GM12878 (cell line): ENCODE results near the gene UMAD1. TPM values are rescaled to one million over a fixed set of nuclear protein-coding genes. Genes with fewer than 3 reads are reported as not detected.

ENCODE experiments used
- ATF7 ChIP-seq: fragments of 450-650 bp; IDR thresholded peaks from 2 replicates; pipeline ENCODE4 v1.6.1; 2016; ENCODE audit warnings: low read depth, mild to moderate bottlenecking
- CHD4 ChIP-seq: fragments of 200-600 bp; sonication (generic); IDR thresholded peaks from 2 replicates; pipeline ENCODE4 v1.6.1; 2016; ENCODE audit warnings: mild to moderate bottlenecking
- EP300 ChIP-seq, 2 experiments: fragments of 150-350 bp in 1 of 2; IDR thresholded peaks; 2 replicates each; pipeline ENCODE4 v1.6.1; 2011 to 2012; ENCODE audit warnings: low read depth in 2 of 2, low read length in 2 of 2, borderline replicate concordance in 1 of 2, improper control_type of control experiment in 1 of 2, inconsistent platforms in 1 of 2; ENCODE audit not compliant: control insufficient read depth in 1 of 2
- GATAD2B ChIP-seq: fragments of 450-650 bp; conservative IDR thresholded peaks from 2 replicates; pipeline ENCODE4 v1.6.1; 2017; ENCODE audit warnings: low read depth, mild to moderate bottlenecking, moderate library complexity
- IKZF1 ChIP-seq: fragments of 450-650 bp; conservative IDR thresholded peaks from 2 replicates; pipeline ENCODE4 v1.6.1; 2017; ENCODE audit warnings: antibody characterized with exemption, mild to moderate bottlenecking
- MXI1 ChIP-seq: fragments of 150-350 bp; IDR thresholded peaks from 2 replicates; pipeline ENCODE4 v1.6.1; 2011; ENCODE audit warnings: low read depth, mild to moderate bottlenecking, inconsistent platforms, low read length, improper control_type of control experiment
- NFYA ChIP-seq: IDR thresholded peaks from 2 replicates; pipeline ENCODE4 v1.6.1; 2011; ENCODE audit warnings: low read depth, mild to moderate bottlenecking, low read length, improper control_type of control experiment, borderline replicate concordance
- PAX5 ChIP-seq: IDR thresholded peaks from 2 replicates; pipeline ENCODE4 v1.6.1; 2011; ENCODE audit warnings: low read depth, low read length, borderline replicate concordance
- RAD21 ChIP-seq: IDR thresholded peaks from 2 replicates; pipeline ENCODE4 v1.6.1; 2011; ENCODE audit warnings: mild to moderate bottlenecking, low read depth, low read length, moderate library complexity; ENCODE audit not compliant: insufficient read depth
- RAD51 ChIP-seq: fragments of 450-650 bp; IDR thresholded peaks from 2 replicates; pipeline ENCODE4 v1.6.1; 2016; ENCODE audit warnings: moderate library complexity, mild to moderate bottlenecking, inconsistent platforms
- RELA ChIP-seq: fragments of 450-650 bp; IDR thresholded peaks from 2 replicates; pipeline ENCODE4 v1.8.0; 2014; ENCODE audit warnings: borderline replicate concordance; ENCODE audit not compliant: partially characterized antibody
- TCF3 ChIP-seq: IDR thresholded peaks from 2 replicates; pipeline ENCODE4 v1.6.1; 2012; ENCODE audit warnings: low read depth, mild to moderate bottlenecking, low read length, borderline replicate concordance; ENCODE audit not compliant: insufficient read depth
- ZNF274 ChIP-seq: IDR thresholded peaks from one replicate; pipeline ENCODE4 v1.8.0; 2011; ENCODE audit not compliant: insufficient read length, insufficient read depth
- polyA plus RNA-seq, 11 experiments: library from polyadenylated mRNA; depleted of rRNA in 4 of 11; unstranded in 6 of 11; stranded (reverse) in 5 of 11; fragments of >200 nt; fragmentation: Nextera tagmentation in 4 of 11; fragmentation: Illumina TruSeq in 1 of 11; extraction: Ambion mirVana in 4 of 11; extraction: Trizol in 1 of 11; gene quantifications; 1 replicate in 1 of 11; 2 replicates in 10 of 11; pipeline versions ENCODE4 v1.2.1 to v1.2.3, GENCODE V29; 2011 to 2016; ENCODE audit warnings: inconsistent platforms in 2 of 11, missing spikeins in 2 of 11, low read depth in 1 of 11
- total RNA-seq, 4 experiments: library from RNA; depleted of rRNA in 3 of 4; stranded (reverse); fragments of >200 nt in 3 of 4; fragmentation: Illumina TruSeq in 1 of 4; extraction: Trizol in 1 of 4; gene quantifications; 2 replicates each; pipeline versions ENCODE4 v1.2.1 to v1.2.3, GENCODE V29; 2013 to 2021
- TF ChIP-seq, protein P1 (sequence below): IDR thresholded peaks from 2 replicates; pipeline ENCODE4 v1.6.1; 2011; ENCODE audit warnings: borderline replicate concordance, low read depth, mild to moderate bottlenecking, moderate library complexity, low read length; ENCODE audit not compliant: insufficient read depth, poor library complexity, severe bottlenecking
- TF ChIP-seq, protein P2 (sequence below): fragments of 450-650 bp; IDR thresholded peaks from 2 replicates; pipeline ENCODE4 v1.6.1; 2017; ENCODE audit warnings: low read depth, mild to moderate bottlenecking, moderate library complexity
- TF ChIP-seq, protein P3 (sequence below): IDR thresholded peaks from 2 replicates; pipeline ENCODE4 v1.6.1; 2012; ENCODE audit warnings: low read depth, low read length, improper control_type of control experiment
- TF ChIP-seq, protein P4 (sequence below): fragments of 450-650 bp; IDR thresholded peaks from 2 replicates; pipeline ENCODE4 v1.6.1; 2017; ENCODE audit warnings: mild to moderate bottlenecking, low read depth, inconsistent platforms; ENCODE audit not compliant: poor library complexity, severe bottlenecking
- TF ChIP-seq, protein P5 (sequence below): fragments of 450-650 bp; IDR thresholded peaks from 2 replicates; pipeline ENCODE4 v1.6.1; 2017; ENCODE audit warnings: mild to moderate bottlenecking, moderate library complexity
- TF ChIP-seq, protein P6 (sequence below): IDR thresholded peaks from 2 replicates; pipeline ENCODE4 v1.6.1; 2012; ENCODE audit warnings: low read depth, low read length, improper control_type of control experiment

Gene UMAD1
- total and polyA plus RNA-seq, 10 of the 15 experiments (the other 5 are each of a cell fraction or from before 2014, with no cell fraction given) = 6.0 to 28.6 (median 9.3) TPM

DNA sequence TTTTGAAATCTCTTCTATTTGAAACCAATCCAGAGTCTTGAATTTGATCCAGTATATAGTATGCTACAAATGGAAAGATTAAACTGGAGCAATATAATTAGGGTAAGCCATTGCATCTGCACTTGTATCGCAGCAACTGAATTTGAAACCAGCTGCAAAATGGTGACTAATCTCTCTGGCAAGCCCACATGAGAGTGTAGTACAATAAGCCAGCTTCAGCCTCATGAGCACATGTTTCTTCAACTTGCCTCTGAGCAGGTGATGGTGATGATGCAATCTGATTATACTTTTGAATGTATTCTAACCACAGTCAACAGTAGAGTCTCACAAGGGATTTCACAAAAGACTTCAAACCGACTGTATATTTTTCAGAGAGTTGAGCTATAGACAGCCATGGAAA, 78.7 kb downstream of the UMAD1 start (continued):
- TF ChIP-seq, protein P1, sequence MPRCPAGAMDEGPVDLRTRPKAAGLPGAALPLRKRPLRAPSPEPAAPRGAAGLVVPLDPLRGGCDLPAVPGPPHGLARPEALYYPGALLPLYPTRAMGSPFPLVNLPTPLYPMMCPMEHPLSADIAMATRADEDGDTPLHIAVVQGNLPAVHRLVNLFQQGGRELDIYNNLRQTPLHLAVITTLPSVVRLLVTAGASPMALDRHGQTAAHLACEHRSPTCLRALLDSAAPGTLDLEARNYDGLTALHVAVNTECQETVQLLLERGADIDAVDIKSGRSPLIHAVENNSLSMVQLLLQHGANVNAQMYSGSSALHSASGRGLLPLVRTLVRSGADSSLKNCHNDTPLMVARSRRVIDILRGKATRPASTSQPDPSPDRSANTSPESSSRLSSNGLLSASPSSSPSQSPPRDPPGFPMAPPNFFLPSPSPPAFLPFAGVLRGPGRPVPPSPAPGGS = peak; percentile 22
- TF ChIP-seq TCF3 = peak; percentile 79
- peak; percentile 33; the same call in 1 of the 2 replicates for TF ChIP-seq IKZF1
- peak; percentile 74 to 80; a peak in 3 of 4 replicates for TF ChIP-seq EP300 (IDR thresholded peaks at IDR 0.05; ENCODE audit: borderline replicate concordance in 1 of 2, control insufficient read depth in 1 of 2, low read depth in 2 of 2, low read length in 2 of 2)
- TF ChIP-seq, protein P2, sequence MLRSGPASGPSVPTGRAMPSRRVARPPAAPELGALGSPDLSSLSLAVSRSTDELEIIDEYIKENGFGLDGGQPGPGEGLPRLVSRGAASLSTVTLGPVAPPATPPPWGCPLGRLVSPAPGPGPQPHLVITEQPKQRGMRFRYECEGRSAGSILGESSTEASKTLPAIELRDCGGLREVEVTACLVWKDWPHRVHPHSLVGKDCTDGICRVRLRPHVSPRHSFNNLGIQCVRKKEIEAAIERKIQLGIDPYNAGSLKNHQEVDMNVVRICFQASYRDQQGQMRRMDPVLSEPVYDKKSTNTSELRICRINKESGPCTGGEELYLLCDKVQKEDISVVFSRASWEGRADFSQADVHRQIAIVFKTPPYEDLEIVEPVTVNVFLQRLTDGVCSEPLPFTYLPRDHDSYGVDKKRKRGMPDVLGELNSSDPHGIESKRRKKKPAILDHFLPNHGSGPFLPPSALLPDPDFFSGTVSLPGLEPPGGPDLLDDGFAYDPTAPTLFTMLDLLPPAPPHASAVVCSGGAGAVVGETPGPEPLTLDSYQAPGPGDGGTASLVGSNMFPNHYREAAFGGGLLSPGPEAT = peak; percentile 45; the same call in 1 of the 2 replicates
- no peak for TF ChIP-seq GATAD2B
- TF ChIP-seq NFYA = no peak
- TF ChIP-seq, protein P3, sequence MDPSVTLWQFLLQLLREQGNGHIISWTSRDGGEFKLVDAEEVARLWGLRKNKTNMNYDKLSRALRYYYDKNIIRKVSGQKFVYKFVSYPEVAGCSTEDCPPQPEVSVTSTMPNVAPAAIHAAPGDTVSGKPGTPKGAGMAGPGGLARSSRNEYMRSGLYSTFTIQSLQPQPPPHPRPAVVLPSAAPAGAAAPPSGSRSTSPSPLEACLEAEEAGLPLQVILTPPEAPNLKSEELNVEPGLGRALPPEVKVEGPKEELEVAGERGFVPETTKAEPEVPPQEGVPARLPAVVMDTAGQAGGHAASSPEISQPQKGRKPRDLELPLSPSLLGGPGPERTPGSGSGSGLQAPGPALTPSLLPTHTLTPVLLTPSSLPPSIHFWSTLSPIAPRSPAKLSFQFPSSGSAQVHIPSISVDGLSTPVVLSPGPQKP = no peak
- TF ChIP-seq RAD21 = peak; percentile 18; the same call in 1 of the 2 replicates
- no peak for TF ChIP-seq ZNF274
- peak; percentile 76 for TF ChIP-seq RAD51
- peak; percentile 41; the same call in 1 of the 2 replicates for TF ChIP-seq MXI1
- peak; percentile 97 for TF ChIP-seq ATF7
- no peak for TF ChIP-seq CHD4
- TF ChIP-seq, protein P4, sequence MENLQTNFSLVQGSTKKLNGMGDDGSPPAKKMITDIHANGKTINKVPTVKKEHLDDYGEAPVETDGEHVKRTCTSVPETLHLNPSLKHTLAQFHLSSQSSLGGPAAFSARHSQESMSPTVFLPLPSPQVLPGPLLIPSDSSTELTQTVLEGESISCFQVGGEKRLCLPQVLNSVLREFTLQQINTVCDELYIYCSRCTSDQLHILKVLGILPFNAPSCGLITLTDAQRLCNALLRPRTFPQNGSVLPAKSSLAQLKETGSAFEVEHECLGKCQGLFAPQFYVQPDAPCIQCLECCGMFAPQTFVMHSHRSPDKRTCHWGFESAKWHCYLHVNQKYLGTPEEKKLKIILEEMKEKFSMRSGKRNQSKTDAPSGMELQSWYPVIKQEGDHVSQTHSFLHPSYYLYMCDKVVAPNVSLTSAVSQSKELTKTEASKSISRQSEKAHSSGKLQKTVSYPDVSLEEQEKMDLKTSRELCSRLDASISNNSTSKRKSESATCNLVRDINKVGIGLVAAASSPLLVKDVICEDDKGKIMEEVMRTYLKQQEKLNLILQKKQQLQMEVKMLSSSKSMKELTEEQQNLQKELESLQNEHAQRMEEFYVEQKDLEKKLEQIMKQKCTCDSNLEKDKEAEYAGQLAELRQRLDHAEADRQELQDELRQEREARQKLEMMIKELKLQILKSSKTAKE = peak; percentile 46
- TF ChIP-seq, protein P5, sequence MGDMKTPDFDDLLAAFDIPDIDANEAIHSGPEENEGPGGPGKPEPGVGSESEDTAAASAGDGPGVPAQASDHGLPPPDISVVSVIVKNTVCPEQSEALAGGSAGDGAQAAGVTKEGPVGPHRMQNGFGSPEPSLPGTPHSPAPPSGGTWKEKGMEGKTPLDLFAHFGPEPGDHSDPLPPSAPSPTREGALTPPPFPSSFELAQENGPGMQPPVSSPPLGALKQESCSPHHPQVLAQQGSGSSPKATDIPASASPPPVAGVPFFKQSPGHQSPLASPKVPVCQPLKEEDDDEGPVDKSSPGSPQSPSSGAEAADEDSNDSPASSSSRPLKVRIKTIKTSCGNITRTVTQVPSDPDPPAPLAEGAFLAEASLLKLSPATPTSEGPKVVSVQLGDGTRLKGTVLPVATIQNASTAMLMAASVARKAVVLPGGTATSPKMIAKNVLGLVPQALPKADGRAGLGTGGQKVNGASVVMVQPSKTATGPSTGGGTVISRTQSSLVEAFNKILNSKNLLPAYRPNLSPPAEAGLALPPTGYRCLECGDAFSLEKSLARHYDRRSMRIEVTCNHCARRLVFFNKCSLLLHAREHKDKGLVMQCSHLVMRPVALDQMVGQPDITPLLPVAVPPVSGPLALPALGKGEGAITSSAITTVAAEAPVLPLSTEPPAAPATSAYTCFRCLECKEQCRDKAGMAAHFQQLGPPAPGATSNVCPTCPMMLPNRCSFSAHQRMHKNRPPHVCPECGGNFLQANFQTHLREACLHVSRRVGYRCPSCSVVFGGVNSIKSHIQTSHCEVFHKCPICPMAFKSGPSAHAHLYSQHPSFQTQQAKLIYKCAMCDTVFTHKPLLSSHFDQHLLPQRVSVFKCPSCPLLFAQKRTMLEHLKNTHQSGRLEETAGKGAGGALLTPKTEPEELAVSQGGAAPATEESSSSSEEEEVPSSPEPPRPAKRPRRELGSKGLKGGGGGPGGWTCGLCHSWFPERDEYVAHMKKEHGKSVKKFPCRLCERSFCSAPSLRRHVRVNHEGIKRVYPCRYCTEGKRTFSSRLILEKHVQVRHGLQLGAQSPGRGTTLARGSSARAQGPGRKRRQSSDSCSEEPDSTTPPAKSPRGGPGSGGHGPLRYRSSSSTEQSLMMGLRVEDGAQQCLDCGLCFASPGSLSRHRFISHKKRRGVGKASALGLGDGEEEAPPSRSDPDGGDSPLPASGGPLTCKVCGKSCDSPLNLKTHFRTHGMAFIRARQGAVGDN = peak; percentile 95
- TF ChIP-seq, protein P6, sequence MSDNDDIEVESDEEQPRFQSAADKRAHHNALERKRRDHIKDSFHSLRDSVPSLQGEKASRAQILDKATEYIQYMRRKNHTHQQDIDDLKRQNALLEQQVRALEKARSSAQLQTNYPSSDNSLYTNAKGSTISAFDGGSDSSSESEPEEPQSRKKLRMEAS = peak; percentile 80; the same call in 1 of the 2 replicates
- peak; percentile 44 for TF ChIP-seq RELA
- 0 out of 2 replicates have a peak, but pooled peaks have one; percentile 23 for TF ChIP-seq PAX5
